HG03432 (cell line): ENCODE results near the gene CASP8AP2.
"Not testable (repeated sequence)": the region's sequence is repeated elsewhere in the genome, so short reads cannot be mapped to it uniquely, and the experiment has no call there.

ENCODE experiments used
- ATAC-seq: cut with Tn5 transposase; IDR thresholded peaks from one replicate; pipeline ENCODE4 v1.9.1; 2021; ENCODE audit warnings: mild to moderate bottlenecking, moderate library complexity; ENCODE audit not compliant: unreplicated experiment

Gene CASP8AP2

GRCh38 chr6:89829472-89830169 lies at the start of gene CASP8AP2:
TSS of gene CASP8AP2 (plus strand) at chr6:89829880.
- peak; percentile 98 for ATAC-seq

- no peak for ATAC-seq
These were observed 48.3 kb upstream of the CASP8AP2 start for GRCh38 chr6:89781070-89782034.

GRCh38 chr6:89782222-89782621 lies 47.5 kb upstream of the CASP8AP2 start:
- no peak for ATAC-seq

- not testable (repeated sequence) for ATAC-seq
These were observed 46.4 kb upstream of the CASP8AP2 start for GRCh38 chr6:89783293-89783692.

GRCh38 chr6:89784838-89785237 lies 44.8 kb upstream of the CASP8AP2 start:
- no peak for ATAC-seq

GRCh38 chr6:89786970-89787369 lies 42.7 kb upstream of the CASP8AP2 start:
- ATAC-seq: no peak

- no peak for ATAC-seq
These were observed 41.9 kb upstream of the CASP8AP2 start for GRCh38 chr6:89787660-89788328.

- ATAC-seq: no peak
These were observed 39.7 kb upstream of the CASP8AP2 start for GRCh38 chr6:89789980-89790379.

- ATAC-seq: no peak
These were observed 39.3 kb upstream of the CASP8AP2 start for GRCh38 chr6:89790403-89790802.

- peak; percentile 84 for ATAC-seq
These were observed 36.8 kb upstream of the CASP8AP2 start for GRCh38 chr6:89792881-89793280.

- ATAC-seq: no peak
These were observed 36.1 kb upstream of the CASP8AP2 start for GRCh38 chr6:89793586-89793985.

- ATAC-seq: no peak
These were observed 35.4 kb upstream of the CASP8AP2 start for GRCh38 chr6:89794324-89794723.

- ATAC-seq: no peak
These were observed 32.4 kb upstream of the CASP8AP2 start for GRCh38 chr6:89797317-89797716.

- ATAC-seq: no peak
These were observed 30.6 kb upstream of the CASP8AP2 start for GRCh38 chr6:89799096-89799495.

- no peak for ATAC-seq
These were observed 29.9 kb upstream of the CASP8AP2 start for GRCh38 chr6:89799756-89800155.

GRCh38 chr6:89803271-89803670 lies 26.4 kb upstream of the CASP8AP2 start:
- ATAC-seq: no peak

GRCh38 chr6:89805814-89806371 lies 23.8 kb upstream of the CASP8AP2 start:
- no peak for ATAC-seq

- no peak for ATAC-seq
These were observed 22.1 kb upstream of the CASP8AP2 start for GRCh38 chr6:89807581-89807980.

- ATAC-seq: not testable (repeated sequence)
These were observed 16.3 kb upstream of the CASP8AP2 start for GRCh38 chr6:89813422-89813821.

- ATAC-seq: no peak
These were observed 12.2 kb upstream of the CASP8AP2 start for GRCh38 chr6:89817481-89817880.

- peak; percentile 27 for ATAC-seq
These were observed 10.7 kb upstream of the CASP8AP2 start for GRCh38 chr6:89818977-89819335.
